ENCODE results near the gene KLF17.

The KLF17 gene
- long read RNA-seq, donor 1, result 0 reads
- long read RNA-seq, donor 2, result 0 reads
- long read RNA-seq, donor 3, result 0 reads
- long read RNA-seq, donor 4, result 0 reads
- long read RNA-seq, donor 5, result 0 reads
- long read RNA-seq, donor 6, result 0 reads
- long read RNA-seq, donor 7, result 0 reads
- long read RNA-seq, donor 8, result 0 reads

GRCh38 chr1:44118682-44119081 is at the start of gene KLF17:
KLF17 (plus strand) TSS chr1:44118821; CDS start chr1:44118908, 87 bp downstream.
- DNase-seq, result no peak

DNA sequence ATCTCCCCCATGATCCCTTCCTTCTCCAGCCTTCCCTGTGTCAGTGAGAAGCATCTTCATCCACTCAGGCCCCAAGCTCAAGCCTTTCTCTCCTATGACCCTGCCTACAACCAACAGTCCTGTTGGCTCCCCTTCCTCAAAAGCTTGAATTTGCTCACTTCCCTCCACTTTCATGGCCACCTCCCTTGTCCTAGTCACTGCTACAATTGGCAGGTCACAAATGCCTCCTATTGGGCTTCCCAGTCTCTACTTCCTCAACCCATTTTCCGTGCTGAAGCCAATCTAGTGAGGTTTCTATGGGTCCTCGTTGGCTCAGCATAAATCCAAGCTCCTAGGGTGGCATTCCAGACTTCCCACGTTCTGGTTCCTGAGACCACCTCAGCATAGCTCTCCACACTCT is 47.2 kb upstream of the KLF17 start:
- no peak for DNase-seq

- DNase-seq, result no peak
Measured at GRCh38 chr1:44072204-44072603, 46.4 kb upstream of the KLF17 start.

DNA sequence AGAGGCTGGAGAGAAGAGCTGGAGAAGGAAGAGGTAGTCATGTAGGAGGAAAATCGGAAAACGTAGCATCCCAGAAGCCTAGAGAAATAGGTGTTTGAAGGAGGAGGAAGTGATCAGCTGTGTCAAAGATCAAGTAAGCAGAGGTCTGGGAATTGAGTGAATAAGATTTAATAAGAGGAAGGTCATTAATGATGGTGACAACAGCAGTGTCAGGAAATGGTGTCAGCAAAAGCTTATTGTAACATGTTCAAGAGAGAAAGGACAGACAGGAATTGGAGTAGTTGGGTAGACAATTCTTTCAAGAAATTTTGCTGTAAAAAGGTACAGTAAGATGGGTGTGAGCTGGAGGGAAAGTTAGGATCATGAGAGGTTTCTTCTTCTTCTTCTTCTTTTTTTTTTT is 45.8 kb upstream of the KLF17 start:
- DNase-seq, result no peak

- DNase-seq, result no peak
Measured at GRCh38 chr1:44073528-44073927, 45.1 kb upstream of the KLF17 start.

- no peak for DNase-seq
Measured at GRCh38 chr1:44074415-44074814, 44.2 kb upstream of the KLF17 start.

DNA sequence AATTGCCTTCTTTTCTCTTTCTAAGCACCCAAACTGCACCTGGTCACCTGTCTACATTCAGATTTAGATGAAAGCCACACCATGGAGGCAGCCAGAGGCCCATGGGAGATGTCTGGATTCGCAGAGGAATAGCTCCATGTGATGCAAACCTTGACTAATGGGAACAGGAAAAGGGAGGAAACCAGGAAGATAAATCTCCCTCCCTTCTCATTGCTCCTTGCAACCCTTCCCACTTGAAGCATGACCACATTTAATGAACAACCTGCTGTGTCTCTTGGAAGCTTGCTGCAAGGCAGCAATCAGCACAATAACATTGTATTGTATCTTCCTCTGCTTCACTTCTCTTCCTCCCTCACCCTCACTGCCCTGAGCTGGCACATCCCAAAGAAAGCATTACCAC is 42.6 kb upstream of the KLF17 start:
- no peak for DNase-seq

DNA sequence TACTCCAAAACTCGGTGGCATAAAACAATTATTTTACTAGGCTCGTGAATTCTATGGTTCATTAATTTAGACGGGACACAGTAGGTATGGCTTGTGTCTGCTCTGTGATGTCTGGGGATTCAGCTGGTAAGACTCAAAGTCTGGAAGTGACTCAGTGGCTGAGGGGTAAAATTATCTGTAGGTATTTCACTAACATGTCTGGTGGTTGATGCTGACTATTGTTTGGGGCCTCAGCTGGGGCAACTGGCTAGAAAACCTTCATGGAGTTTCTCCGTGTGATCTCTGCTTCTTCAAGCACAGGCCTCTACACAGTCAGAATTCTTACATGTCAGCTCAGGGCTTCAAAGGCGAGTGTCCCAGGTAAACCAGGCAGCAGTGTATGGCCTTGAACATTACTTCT is 41.2 kb upstream of the KLF17 start:
- no peak for DNase-seq

DNA sequence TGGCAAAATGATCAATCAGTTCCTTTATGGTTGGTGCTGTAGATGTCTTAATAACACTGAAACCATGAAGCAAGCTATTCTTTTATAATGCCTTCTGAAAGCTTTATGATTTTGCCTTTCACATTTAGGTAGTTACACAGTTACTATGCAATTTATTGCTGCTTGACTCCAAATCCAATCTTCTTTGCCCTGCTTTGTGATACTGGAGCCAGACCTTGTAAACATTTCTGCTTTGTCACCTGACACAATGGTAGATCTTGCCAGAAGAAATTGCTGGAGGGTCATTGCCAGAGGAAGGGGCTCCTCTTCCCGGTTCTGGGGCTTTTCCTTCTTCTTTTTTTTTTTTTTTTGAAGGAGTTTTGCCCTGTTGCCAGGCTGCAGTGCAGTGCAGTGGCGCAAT is 40.5 kb upstream of the KLF17 start:
- DNase-seq, result no peak

DNA sequence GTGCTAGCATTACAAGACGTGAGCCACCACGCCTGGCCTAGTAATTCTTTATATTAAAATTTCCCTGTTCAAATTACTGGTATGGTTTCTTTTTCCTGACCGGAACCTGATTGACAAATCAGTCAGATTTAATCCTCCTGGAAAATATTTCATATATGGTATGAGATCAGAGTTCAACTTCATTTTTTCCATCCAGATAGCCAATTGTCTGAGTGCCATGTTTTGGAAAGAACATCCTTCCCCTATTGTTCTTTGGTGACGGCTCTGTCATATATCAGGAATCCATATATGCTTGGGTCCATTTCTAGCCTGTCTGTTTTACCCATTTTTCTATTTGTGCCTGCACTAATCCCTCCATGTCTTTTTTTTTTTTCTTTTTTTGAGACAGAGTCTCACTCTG is 39.1 kb upstream of the KLF17 start:
- DNase-seq, result no peak

GRCh38 chr1:44084998-44085675 is 33.5 kb upstream of the KLF17 start:
- DNase-seq, result no peak

GRCh38 chr1:44086692-44087474 is 31.7 kb upstream of the KLF17 start:
- no peak for DNase-seq

GRCh38 chr1:44089371-44090048 is 29.1 kb upstream of the KLF17 start:
- no peak for DNase-seq

- DNase-seq, result no peak
Measured at GRCh38 chr1:44090429-44091252, 28.0 kb upstream of the KLF17 start.

GRCh38 chr1:44094047-44094446 is 24.6 kb upstream of the KLF17 start:
- no peak for DNase-seq

GRCh38 chr1:44100183-44100868 is 18.3 kb upstream of the KLF17 start:
- no peak for DNase-seq

DNA sequence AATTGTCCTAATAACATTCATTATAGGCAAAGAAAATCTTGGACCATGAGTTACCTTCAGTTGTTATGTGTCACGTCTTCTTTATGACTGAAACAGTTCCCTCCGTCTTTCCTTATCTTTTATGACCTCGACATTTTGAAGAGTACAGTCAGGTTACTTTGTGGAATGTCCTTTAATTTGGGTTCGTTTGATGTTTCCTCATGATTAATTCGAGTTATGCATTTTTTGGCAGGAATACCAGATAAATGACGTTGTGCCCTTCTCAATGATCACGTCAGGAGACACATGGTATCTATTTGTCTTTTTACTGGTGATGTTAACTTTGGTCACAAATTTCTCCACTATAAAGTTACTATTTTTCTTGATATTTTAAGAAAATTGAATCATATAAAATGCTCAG is 17.3 kb upstream of the KLF17 start:
- no peak for DNase-seq

DNA sequence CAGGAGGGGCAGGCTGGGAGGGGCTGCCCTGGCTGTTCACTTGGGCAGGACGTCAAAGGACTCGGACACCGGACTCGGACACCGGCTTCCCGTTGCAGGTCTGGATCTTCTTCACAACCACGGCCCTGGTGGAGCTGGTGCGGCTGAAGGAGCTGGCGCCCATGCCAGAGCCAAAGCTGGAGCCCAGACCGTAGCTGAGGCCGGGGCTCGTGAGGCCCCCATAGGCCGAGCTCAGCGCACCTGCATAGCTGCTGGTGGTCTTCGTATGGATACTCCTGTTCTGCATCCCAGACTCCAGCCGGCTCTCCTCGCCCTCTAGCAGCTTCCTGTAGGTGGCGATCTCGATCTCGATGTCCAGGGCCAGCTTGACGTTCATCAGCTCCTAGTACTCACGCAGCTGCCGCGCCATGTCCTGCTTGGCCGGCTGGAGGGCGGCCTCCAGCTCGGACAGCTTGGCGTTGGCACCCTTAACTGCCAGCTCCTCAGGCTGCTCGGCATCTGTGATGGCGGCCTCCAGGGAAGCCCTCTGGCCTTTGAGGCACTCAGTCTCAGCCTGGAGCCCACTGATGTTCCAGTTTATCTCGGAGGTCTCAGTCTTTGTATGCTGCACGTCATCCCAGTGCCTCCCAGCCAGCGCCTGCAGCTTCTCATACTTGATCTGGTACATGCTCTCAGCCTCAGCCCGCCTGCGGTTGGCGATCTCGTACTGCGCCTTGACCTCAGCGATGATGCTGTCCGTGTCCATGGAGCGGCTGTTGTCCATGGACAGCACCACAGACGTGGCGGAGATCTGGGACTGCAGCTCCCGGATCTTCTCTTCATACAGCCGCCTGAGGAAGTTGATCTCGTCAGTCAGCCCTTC is 15.1 kb upstream of the KLF17 start:
- no peak for DNase-seq

DNA sequence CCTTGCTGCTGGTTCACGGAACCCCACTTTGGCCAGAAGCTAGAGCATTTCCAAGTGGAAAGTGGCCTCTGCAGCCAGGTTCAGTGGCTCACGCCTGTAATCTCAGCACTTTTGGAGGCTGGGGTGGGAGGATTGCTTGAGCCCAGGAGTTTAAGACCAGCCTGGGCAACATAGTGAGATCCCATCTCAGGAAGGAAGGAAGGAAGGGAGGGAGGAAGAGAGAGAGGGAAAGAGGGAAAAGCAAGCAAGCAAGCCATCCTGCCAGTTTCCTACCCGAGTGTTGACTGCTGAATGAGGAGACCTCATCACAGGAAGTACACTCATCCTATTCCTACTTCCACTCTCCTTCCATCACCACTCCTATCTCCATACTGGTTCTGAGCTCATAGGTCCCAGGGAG is 12.8 kb upstream of the KLF17 start:
- no peak for DNase-seq

DNA sequence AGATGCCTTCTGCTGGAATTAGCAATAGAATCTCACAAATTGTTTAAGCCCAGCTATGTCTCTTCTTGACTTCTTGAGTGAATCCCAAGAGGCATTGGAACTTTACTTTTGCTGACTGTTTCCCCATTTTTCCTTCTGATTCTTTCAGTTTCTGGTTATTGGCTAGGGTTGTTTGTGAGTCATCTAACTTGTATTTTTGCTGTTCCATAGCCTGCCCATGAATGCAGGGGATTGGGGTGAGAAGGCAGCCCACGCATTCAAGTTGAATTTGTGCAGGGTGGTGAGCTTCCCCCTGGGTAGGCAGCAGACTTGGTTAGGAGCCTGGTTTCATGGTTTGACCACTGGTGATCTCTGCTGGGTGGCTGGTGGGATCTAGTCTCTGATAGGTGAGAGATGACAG is 10.4 kb upstream of the KLF17 start:
- no peak for DNase-seq

GRCh38 chr1:44108971-44109370 is 9.7 kb upstream of the KLF17 start:
- no peak for DNase-seq

Measured in right kidney (tissue), 9 donors.